GM10847 (cell line): ENCODE measurements around the gene MPIG6B.

Source experiments
- POLR2A ChIP-seq: IDR thresholded peaks from 2 replicates; pipeline ENCODE4 v1.6.1; 2011; ENCODE audit not compliant: insufficient read length; ENCODE audit errors: extremely low read depth

MPIG6B gene

DNA sequence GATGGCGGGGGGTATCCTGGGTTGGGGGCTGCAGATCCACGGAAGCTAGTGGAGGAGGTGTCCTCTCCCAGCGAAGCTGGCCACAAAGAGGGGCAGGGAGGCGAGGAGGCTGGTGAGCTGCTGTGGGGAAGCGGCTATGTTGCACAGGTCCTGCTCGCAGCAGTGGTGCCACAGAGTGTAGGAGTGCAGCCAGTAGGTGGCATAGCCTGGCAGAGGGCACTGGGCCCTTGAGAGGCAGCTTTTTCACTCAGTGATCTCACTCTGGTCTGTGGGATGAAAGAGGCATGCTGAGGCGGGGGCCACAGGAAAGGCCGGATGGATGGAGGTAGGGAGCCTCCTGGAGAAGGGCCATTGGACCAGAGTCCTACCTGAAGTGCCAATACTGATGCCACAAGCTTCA is 10.9 kb upstream of the MPIG6B start:
- no peak for TF ChIP-seq POLR2A

DNA sequence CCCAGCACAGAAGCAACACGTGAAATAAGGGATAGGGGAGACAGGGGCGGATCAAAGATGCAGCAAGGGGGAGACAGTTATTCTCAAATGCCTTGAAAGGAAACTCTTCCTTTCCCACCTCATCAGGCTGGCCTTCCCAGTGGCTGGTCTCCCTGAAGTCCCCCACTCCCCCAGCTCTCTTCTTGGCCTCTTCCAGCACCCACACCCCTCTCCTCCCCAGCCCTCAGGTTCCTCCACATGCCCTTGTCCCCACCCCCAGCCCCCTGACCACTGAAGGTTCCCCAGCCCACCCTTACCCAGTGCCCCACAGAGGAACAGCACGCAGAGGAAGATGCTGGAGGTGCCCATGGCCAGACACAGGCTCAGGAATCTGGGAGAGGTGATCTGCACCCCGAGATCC is 9.7 kb upstream of the MPIG6B start:
- no peak for TF ChIP-seq POLR2A

DNA sequence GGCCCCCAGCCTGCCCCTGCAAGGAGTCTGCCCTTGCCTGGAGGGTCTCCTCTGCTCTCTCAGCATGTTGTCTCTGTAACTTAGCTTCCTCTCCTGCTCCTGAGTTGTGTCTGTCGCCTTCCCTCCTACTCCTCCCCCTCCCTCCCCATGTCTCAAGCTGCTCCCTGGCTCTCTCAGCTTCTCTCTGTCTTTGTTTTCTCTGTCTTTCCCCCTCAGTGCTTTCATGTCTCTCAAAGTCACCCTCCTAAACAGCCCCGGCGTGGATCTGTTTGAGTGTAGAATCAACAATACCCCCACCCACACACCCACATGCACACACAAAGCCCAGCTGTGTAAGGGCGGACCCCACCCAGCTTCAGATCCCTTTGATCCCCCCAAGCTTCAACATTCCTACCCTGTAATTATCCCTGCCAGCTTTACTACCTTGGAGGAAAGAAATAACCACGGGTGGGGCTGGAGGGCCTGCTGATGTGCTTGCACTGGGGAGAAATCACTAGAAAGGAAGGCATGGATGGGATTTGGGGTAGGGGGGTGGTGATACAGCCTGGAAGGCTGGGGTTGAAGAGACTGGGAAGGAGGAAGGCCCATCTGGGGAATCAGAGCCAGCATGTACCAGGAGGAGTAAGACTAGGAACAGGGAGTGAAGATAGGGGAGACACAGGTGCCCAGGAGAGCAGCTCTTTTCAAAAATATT is 9.0 kb upstream of the MPIG6B start:
- TF ChIP-seq POLR2A: no peak

DNA sequence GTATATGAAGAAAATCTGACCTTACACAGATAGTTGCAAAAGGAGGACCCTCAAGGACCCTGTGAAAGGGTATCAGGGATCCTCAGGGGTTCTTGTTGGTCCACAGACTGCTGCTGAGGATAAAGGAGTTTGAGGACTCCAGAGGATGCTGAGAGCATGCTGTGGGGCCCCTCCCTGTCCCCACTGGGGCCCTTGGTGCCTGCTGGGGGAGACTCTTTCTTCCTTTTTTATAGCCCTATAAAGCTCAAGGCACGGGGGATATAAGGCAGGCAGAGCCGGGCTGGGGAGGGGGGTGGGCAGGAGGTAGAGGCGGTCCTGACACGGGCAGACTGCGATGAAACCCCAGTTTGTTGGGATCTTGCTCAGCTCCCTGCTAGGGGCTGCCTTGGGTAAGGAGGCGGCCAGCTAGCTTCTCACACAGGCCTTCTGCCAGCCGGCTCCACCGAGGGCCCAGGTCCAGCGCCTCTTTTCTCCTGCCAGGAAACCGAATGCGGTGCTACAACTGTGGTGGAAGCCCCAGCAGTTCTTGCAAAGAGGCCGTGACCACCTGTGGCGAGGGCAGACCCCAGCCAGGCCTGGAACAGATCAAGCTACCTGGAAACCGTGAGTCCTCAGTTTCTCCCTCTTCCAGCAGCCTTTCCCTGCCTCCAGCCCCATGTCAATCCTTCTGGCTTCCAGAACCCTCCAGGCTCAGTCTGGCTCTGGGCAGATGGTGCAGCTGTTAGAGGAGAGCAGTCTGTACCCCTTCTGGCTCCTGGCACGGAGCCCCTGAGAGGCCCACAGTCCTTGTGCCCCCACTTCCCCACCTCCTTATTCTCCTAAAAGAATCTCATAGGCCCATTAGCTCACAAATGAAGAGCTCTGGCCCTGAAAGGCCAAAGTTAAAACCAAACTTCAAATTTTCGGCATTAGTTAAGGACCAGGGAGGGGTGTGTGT is 7.9 kb upstream of the MPIG6B start, which contains the start of gene LY6G6D:
TSS of gene LY6G6D (plus strand) at position 327 of the 937 bp plus-strand sequence. CDS start at position 335, 8 bp downstream.
- no peak for TF ChIP-seq POLR2A

DNA sequence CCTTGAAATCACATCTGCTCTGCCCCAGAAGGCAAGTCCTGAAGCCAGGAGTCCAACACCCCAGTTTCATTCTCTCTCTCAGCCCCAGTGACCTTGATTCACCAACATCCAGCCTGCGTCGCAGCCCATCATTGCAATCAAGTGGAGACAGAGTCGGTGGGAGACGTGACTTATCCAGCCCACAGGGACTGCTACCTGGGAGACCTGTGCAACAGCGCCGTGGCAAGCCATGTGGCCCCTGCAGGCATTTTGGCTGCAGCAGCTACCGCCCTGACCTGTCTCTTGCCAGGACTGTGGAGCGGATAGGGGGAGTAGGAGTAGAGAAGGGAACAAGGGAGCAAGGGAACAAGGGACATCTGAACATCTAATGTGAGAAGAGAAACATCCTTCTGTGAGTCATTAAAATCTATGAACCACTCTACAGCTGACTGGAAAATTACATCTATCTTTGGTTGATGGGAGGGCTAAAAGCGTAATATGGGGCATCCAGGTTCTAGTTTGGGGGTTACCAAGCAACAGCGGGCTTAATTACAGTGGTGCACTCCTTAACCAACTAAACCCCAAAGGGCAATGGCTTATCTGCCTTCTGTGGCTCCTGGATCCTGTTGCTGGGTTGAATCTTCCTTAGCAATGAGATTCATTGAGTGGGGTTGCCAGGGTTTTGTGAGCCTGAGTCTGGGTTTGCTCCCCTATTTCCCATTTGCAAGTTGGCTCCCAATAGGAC is 5.5 kb upstream of the MPIG6B start:
- no peak for TF ChIP-seq POLR2A

DNA sequence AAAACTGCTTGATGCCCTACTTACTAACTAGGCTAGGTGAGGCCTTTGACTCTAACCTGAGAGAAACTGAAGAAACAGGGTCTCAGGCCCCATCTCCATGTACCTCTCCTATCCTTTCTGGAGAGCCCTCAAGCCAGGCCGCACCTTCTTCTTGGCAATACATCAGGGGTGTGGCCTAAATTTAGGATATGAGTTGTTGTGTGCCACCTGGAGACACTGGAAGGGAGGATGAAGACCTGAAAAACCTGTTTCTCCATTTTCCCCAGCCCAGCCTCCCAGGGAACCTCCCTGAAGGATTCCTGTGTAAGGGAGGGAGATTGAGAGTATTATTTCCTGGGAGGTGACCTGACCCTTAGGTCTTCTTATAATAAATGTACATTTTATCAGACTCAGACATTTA is 4.9 kb upstream of the MPIG6B start:
- TF ChIP-seq POLR2A: no peak

DNA sequence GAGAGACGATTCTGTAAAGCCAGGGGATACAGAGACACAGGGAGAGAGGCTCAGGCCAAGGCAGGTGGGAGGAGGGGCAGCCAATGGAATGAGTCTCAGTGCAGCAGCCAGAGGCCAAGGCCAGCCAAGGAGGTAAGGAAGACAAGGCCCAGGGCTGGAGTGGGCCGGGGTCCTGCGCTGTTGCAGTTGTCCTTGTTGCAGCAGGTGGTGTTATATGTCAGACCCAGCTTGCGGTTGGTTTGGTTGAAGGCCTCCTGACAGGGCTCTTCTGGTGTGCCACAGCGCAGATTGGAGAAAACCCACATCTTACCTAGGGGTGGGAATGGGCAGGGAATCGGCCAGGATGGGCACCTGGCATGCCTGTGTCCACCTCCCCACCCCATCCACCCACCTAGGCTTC is 4.2 kb upstream of the MPIG6B start:
- no peak for TF ChIP-seq POLR2A

DNA sequence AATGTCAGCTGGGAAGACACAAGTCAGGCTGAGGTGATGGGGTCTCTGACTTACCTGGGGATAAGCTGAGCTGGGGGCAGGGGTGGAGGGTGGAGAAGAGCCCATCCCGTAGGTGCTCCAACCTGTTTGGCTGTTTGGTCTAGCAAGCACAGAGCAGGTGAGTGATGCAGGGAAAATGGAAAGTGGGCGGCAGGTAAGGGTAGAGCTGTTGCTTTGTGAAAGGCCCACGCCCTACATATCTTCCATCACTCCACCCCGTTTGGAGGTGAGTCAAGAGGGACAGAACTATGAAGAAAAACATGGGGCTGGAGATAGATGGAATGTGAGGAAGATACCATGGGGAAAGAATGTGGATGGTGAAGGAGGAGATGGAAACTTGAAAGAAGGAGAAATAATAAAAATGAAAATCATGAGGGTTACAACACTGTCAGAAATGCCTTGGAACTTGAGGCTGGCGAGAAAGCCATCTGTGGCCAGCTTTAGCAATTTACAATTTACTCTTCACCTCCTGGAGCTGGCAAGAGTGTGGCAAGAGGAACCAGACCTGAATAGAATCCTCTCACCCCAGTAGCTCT is 2.9 kb upstream of the MPIG6B start:
- TF ChIP-seq POLR2A: no peak

DNA sequence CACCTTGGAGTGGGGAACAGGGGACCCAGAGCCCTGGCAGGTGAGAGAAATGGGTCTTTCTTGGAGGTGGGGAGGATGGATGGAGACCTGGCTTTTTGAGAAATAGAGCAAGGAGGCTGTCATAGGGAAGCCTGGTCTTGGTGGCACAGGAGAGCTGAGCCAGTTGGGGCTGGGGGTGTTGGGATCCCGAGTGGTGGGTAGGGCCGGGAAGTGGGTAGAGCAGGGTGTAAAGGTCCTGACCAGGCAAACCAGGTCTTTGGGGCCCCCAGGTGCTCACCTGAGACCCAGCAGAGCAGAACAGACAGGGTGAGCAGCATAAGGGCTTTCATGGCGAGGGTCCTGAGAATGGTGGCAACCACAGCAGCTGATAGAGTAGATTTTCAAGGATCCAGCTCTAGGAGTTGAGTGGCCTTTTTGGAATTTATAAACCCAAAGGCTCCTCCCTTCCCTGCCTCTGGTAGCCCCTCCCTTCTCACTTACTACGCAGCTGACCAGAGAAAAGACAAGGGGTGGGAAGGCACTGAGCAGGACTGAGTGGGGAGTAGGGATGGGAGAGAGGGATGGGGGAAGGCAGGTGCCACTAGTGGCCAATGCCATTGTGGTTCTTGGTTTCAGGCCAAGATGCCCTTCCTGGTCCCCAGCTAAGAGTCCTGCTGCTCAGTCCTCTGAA is 1.7 kb upstream of the MPIG6B start, which contains the start of gene LY6G6C:
TSS of gene LY6G6C (minus strand) at position 396 of the 670 bp plus-strand sequence. CDS start at position 329, 67 bp downstream.
- no peak for TF ChIP-seq POLR2A

DNA sequence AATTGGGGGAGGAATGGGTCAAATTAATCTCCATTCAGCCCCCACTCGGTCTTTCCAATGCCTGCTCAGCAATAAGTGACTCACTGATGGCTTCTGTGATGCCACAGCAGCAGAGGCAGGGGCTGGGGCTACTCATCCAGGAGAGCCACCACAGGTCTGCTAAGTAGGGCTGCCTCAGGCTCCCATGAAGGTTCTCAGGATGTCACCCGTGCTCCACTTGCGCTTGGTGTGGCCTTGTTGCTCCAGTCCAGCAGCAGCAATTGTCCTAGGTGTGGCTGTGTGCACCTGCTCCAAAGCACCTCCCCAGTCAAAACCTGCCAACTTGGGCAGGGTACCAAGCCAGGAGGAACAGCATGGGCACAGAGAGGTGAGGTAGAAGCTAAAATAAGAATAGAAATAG is 1.0 kb upstream of the MPIG6B start:
- TF ChIP-seq POLR2A: no peak

DNA sequence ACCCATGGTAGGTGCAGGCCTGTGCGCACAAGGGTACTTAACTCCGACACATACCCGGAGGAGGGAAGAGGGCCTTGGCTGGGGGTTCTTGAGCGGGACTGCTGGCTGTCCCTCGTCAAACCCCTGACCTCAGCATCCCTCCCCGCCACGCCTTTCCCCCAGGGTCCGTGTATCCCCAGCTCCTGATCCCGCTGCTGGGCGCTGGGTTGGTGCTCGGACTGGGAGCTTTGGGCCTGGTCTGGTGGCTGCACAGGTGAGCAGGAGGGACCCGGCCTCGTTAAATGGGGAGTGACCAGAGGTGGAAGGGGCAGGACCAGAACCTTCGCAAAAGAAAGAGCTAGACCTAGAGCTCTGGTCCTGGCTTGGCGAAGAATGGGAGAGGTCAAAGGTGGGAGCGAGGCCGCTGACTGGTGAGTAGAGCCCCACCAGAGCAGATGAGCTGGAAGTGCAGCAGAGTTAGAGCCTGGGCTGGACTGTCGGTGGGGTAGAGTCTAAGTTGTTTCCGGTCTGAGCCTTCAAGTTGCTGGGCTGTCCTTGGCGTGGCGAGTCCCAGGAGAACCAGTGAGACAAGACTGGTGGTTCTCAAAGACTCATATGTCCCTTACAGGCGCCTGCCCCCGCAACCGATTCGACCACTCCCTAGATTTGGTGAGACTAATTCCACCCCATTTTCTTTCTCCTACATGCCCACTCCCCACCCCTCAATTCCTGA is 963 bp downstream of the MPIG6B start:
- TF ChIP-seq POLR2A: no peak

DNA sequence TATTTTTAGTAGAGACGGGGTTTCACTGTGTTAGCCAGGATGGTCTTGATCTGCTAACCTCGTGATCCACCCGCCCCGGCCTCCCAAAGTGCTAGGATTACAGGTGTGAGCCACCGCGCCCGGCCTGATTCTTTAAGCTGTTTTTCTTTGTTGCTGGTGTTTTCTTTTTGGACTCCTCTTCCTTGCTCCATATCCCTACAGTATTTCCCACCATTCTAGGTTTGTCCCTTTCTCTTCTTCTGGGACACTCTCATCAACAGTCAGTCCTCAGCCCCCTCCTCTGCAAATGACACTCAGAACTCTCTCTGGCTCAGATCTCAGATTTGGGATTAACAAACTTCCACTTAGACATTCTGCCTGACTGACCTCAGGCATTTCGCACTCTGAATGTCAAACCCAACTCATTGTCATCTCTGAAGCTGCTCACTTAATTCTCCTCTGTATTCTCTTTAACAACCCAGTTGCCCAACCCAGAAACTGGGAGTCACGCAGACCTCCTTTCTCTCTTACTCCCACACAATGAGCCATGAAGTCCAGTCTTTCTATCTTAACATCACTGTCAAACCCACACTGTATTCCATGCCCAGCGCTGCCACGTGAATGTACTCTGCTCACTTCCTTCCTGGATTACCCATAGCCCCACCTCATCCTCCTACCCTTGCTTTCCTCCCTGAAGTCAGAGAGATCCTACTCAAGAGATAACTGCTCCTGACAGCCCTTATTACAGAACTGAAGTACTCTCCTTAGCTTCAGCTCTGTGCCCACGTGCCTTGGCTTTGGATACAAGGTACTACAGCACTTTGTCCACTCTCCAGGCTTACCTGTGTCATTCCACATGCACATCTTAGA is 2.6 kb downstream of the MPIG6B start:
- no peak for TF ChIP-seq POLR2A
